ENCODE results near the gene GALNT2.

The GALNT2 gene

DNA sequence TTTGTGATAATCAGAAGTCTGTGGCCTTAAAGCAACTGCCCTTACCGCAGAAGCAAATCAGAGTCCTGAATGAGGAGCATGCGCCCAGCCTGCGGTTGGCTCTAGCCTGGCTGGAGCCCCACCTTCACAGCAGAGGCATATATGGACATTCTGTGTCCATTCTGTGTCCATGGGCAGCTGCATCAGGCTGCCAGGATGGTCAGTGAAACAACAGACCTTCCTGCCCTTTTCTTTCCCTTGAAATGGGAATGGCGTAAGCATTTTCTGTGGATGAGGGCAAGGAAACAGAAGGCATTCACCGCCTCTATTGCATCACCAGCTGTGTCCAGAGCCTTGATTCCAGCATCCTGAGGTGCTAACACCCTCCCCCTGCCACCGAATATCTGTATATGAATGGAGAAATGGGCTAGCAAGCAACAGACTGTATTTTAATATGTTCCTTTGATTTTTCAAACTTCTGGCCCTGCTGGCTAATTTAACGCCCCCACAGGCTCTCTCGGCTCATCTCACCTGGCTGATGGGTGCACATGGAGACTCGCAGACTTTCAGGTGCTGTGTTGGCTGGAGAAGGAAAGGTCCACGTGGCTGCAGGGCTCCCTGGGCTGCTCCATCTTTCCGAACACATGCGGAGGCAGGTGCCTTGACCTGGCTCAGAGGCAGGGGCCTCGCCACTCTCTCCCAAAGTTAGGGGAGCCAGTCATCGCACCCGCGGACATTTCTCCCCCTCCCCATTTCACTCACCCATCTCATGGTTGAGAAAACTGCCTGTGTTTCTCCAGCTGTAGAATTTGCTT lies 159.2 kb downstream of the GALNT2 start:
- no peak overlapping the region for H3K27ac ChIP-seq
- H3K27me3 ChIP-seq (ENCODE audit: insufficient read depth, low read depth, severe bottlenecking), result no peaks in the 10 kb centered on the region
- no peak for DNase-seq
- H3K36me3 ChIP-seq, result peaks cover 4% of the 10 kb centered on the region
- H3K4me3 ChIP-seq (ENCODE audit: low read depth, low read length), result no peak overlapping the region
- H3K9me3 ChIP-seq (ENCODE audit: severe bottlenecking), result no peaks in the 10 kb centered on the region
- TF ChIP-seq CTCF (IDR thresholded peaks at IDR 0.05; ENCODE audit: low read depth, low read length), result no peak

DNA sequence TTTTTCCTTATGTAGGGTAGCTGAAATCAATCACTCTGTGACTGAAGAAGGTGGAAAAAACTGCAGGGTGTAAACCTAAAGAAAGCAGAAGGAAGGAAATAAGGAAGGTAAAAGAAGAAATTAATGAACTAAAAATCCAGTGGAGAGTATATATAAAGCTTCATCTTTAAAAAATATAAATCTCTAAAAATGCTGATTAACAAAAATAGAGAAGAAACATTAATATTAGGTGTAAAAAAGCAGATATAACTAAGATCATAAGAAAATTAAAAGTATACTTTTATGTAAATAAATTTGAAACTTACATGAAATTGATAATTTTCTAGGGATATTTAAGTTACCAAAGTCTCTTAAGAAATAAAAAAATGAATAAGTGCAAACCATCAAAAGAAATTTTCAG lies 159.8 kb downstream of the GALNT2 start:
- H3K36me3 ChIP-seq, result peaks cover 5% of the 10 kb centered on the region

DNA sequence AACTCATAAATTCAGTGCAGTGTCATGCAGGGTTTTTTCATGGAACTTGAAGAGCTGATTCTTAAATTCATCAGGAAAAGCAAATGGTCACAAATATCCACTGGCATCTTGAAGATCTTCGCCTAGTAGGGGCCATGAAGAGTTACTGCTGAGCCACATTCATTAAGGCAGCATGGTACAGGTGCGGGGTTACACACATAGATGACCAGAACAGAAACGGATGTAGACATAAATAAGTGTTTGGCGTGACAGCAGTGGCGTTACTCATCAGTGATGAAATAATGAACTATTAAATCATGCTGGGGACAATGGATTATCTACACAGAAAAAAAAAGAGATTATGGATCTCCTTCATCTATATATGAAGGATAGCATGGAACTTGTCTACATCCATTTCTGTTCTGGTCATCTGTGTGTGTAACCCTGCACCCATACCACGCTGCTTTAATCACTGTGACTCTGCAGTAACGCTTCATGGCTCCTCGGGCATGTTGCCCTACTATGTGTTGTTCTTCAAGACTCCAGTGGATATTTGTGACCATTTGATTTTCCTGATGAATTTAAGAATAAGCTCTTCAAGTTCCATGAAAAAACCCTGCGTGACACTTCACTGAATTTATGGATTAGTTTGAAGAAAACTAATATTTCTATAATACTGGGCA lies 161.3 kb downstream of the GALNT2 start:
- peaks cover 5% of the 10 kb centered on the region for H3K36me3 ChIP-seq
- no peak for TF ChIP-seq CTCF (IDR thresholded peaks at IDR 0.05; ENCODE audit: low read depth, low read length)
- DNase-seq, result no peak
- no peak overlapping the region for H3K4me3 ChIP-seq (ENCODE audit: low read depth, low read length)
- no peaks in the 10 kb centered on the region for H3K27me3 ChIP-seq (ENCODE audit: insufficient read depth, low read depth, severe bottlenecking)
- no peak overlapping the region for H3K27ac ChIP-seq
- no peaks in the 10 kb centered on the region for H3K9me3 ChIP-seq (ENCODE audit: severe bottlenecking)

More for the DNA sequence above, 159.8 kb downstream of the GALNT2 start:
- no peak for TF ChIP-seq CTCF (IDR thresholded peaks at IDR 0.05; ENCODE audit: low read depth, low read length)
- no peaks in the 10 kb centered on the region for H3K9me3 ChIP-seq (ENCODE audit: severe bottlenecking)
- H3K27me3 ChIP-seq (ENCODE audit: insufficient read depth, low read depth, severe bottlenecking), result no peaks in the 10 kb centered on the region
- H3K27ac ChIP-seq, result no peak overlapping the region
- no peak for DNase-seq
- H3K4me3 ChIP-seq (ENCODE audit: low read depth, low read length), result no peak overlapping the region

- no peak overlapping the region for H3K27ac ChIP-seq
- H3K36me3 ChIP-seq, result peaks cover 5% of the 10 kb centered on the region
- no peak for TF ChIP-seq CTCF (IDR thresholded peaks at IDR 0.05; ENCODE audit: low read depth, low read length)
- H3K9me3 ChIP-seq (ENCODE audit: severe bottlenecking), result no peaks in the 10 kb centered on the region
- H3K4me3 ChIP-seq (ENCODE audit: low read depth, low read length), result no peak overlapping the region
- H3K27me3 ChIP-seq (ENCODE audit: insufficient read depth, low read depth, severe bottlenecking), result no peaks in the 10 kb centered on the region
- DNase-seq, result no peak
Observed at GRCh38 chr1:230230273-230230672, 163.2 kb downstream of the GALNT2 start.

DNA sequence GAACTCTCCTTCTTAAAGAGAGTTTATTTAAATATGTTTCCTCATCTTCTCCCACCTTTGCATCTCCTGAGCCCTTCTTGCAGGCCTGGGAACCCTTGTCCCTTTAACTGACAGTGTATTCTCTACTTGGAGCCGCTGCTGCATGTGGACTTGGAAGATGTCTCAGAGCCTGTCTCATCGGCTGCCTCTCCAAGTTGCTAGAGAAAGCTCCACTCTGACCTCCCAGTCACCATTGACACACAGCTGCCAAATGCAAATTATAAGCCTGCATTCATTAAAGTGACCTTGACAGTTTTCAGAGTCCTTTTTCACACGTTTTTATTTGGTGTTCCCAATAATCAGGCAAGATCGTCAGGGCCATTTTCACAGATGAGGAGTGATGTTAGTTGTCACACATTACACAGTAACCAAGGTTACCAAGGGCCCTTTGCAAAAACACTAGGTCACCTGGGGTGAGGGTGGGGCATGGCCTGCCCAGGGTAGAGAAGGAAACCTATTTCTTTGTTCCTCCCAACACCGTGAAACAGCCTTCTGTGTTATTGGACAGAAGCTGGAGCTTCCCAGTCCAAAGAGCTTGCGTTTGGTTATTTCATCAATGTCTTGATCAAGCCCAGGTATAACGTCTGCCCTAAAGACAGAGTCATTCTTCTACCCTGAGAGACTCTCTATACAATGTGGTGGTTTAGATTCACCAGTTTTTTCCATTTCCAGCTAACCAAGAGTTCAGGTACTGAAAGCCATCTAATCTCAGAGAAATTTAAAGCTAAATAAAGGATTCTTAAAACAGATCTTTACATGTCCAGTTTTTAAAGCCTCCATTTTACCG lies 164.1 kb downstream of the GALNT2 start:
- DNase-seq, result no peak
- H3K9me3 ChIP-seq (ENCODE audit: severe bottlenecking), result no peaks in the 10 kb centered on the region
- H3K27ac ChIP-seq, result no peak overlapping the region
- no peaks in the 10 kb centered on the region for H3K27me3 ChIP-seq (ENCODE audit: insufficient read depth, low read depth, severe bottlenecking)
- H3K4me3 ChIP-seq (ENCODE audit: low read depth, low read length), result no peak overlapping the region
- TF ChIP-seq CTCF (IDR thresholded peaks at IDR 0.05; ENCODE audit: low read depth, low read length), result no peak
- peaks cover 5% of the 10 kb centered on the region for H3K36me3 ChIP-seq
